GM13977 (cell line): Measurements from ENCODE around the gene CNOT3.

Experiments used
- DNase-seq: peaks from one replicate; pipeline ENCODE4 v3.0.0; 2012; ENCODE audit warnings: low spot score
- in situ Hi-C: fragments of 300-500 bp; cut with MboI; formaldehyde crosslinking; loops from one replicate; pipeline ENCODE4 v1.12.0; 2022; ENCODE audit warnings: low sequenced_read_pairs, low pct_unique_long_range_greater_than_20kb, mixed read lengths, inconsistent platforms; ENCODE audit not compliant: unreplicated experiment
- TF ChIP-seq, protein P1 (sequence below): IDR thresholded peaks from 2 replicates; pipeline ENCODE4 v1.5.1; 2012; ENCODE audit warnings: mild to moderate bottlenecking, control low read depth; ENCODE audit not compliant: insufficient read depth; ENCODE audit errors: extremely low read depth, missing control alignments

CNOT3 gene

DNA sequence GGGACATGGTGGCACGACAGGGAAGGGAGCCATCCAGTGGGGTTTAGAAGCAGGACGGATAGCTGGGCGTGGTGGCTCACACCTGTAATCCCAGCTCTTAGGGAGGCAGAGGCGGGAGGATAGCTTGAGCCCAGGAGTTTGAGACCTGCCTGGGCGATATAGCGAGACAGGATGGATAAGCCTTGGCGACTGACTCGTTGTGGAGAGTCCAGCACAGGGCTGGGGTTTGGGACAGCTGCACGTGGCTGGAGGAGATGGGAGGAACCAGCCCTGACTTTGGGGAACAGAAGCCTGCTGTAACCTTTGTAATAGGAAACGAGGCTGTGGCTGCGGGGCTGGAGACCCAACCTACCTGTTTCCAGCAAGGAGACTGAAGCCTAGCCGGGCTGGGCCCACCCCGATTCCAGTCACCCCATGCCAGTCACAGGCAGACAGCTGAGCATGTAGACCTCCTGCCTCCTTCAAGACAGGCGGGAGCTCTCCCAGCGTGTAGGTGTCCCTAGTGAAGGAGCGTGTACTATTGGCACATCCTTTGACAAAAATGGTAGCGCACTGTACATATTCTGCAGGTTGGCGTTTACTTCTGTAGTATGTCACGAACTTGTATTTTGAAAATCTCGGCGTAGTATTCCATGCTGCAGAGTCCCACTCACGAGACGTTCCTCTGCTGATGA lies 13.9 kb downstream of the CNOT3 start:
- TF ChIP-seq, protein P1, sequence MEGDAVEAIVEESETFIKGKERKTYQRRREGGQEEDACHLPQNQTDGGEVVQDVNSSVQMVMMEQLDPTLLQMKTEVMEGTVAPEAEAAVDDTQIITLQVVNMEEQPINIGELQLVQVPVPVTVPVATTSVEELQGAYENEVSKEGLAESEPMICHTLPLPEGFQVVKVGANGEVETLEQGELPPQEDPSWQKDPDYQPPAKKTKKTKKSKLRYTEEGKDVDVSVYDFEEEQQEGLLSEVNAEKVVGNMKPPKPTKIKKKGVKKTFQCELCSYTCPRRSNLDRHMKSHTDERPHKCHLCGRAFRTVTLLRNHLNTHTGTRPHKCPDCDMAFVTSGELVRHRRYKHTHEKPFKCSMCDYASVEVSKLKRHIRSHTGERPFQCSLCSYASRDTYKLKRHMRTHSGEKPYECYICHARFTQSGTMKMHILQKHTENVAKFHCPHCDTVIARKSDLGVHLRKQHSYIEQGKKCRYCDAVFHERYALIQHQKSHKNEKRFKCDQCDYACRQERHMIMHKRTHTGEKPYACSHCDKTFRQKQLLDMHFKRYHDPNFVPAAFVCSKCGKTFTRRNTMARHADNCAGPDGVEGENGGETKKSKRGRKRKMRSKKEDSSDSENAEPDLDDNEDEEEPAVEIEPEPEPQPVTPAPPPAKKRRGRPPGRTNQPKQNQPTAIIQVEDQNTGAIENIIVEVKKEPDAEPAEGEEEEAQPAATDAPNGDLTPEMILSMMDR: no peak
- in situ Hi-C loops: no loop called here
- DNase-seq: no peak

DNA sequence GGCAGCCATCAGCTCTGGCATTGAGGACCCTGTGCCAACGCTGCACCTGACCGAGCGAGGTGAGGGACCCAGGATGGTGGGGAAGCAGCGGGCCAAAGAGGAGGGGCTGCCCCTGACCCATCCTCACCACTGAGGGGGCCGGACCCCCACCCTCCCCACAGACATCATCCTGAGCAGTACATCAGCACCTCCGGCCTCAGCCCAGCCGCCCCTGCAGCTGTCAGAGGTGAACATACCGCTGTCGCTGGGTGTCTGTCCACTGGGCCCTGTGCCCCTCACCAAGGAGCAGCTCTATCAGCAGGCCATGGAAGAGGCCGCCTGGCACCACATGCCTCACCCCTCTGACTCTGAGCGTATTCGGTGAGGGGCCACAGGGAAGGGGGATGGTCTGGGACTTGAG lies 14.7 kb downstream of the CNOT3 start:
- TF ChIP-seq, protein P1: no peak
- in situ Hi-C loops: no loop called here
- DNase-seq: no peak

GRCh38 chr19:54152878-54153524 lies 15.4 kb downstream of the CNOT3 start:
- TF ChIP-seq, protein P1: no peak
- in situ Hi-C loops: no loop called here
- DNase-seq: no peak

DNA sequence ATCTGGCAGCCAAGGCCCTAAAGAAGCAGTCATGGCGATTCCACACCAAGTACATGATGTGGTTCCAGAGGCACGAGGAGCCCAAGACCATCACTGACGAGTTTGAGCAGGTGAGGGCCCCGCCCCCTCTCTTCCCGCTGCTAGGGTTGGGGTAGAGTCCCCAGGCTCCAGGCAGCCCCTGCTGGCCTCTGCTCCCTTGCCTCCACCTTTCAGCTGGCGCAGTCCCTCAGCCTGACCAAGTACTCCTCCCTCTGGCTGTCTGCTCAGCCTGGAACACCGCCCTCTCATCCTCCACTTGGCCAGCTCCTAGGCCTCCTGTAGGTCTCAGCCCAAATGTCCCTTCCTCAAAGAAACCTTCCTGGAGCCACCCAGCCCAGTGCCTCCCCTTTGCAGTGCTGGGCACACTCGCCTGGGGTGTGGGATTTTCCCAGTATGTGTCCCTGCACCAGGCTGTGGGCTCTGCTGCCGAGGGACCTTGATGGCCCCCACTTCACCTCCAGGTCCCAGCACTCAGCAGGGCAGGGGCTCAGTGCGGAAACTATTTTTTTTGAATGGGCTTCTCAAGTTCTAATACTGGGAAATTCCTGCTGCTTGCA lies 16.3 kb downstream of the CNOT3 start:
- in situ Hi-C loops: no loop called here
- TF ChIP-seq, protein P1: no peak
- no peak for DNase-seq

DNA sequence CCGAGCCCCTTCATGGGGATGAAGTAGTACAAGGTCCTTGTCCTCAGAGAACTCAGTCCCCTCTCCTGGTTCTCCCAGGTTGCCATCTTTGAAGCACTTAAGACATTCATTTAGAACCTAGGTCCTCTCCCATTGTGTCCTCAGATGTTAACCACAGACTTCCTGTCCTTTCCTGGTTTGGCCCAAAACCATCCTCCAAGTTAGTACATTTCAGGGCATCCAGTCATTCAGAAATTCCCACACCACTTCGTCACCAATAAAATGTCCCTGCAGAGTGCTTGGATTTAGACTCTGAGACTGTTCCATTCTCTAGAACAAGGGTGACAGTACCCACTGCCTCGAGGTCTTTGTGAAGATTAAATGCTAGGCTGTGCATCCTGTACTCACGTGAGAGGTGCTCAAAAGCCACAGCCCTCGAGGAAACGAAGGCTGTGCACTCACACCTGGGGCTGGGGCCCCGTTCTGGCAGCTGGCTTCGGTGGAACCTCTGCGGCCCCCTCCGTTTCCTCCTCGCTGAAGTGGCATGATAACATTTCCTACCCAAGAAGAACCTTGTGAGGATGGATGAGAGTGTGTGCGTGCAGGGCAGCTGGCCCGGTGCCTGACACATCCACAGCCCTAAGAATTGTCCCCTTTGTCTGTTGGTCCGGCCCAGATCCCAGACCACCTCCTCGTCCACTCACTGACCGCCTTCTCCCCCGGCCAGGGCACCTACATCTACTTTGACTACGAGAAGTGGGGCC lies 17.2 kb downstream of the CNOT3 start:
- DNase-seq: no peak
- TF ChIP-seq, protein P1: no peak
- in situ Hi-C loops: no loop called here

DNA sequence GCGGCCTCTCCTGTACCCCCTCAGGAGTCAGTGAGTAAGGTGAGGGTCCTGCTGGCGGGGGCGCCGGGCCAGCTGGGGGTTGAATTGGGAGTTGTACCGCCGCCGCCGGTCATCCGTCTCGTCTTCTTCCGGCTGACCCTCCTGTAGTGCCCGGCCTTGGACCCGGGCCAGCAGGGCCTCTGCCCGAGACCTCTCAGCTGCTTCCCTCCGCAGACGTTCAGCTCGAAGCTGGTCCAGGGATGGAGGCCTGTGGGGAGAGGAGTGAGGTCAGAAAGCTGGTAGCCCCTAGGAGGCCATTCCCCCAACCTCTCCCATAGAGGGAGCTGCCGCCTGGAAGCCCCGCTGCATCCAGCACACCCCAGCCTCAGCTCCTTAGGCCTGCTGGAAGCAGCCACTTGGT lies 18.1 kb downstream of the CNOT3 start:
- TF ChIP-seq, protein P1: no peak
- in situ Hi-C loops: no loop called here
- no peak for DNase-seq
